ENCODE results near the gene ACOXL.

ACOXL gene

DNA sequence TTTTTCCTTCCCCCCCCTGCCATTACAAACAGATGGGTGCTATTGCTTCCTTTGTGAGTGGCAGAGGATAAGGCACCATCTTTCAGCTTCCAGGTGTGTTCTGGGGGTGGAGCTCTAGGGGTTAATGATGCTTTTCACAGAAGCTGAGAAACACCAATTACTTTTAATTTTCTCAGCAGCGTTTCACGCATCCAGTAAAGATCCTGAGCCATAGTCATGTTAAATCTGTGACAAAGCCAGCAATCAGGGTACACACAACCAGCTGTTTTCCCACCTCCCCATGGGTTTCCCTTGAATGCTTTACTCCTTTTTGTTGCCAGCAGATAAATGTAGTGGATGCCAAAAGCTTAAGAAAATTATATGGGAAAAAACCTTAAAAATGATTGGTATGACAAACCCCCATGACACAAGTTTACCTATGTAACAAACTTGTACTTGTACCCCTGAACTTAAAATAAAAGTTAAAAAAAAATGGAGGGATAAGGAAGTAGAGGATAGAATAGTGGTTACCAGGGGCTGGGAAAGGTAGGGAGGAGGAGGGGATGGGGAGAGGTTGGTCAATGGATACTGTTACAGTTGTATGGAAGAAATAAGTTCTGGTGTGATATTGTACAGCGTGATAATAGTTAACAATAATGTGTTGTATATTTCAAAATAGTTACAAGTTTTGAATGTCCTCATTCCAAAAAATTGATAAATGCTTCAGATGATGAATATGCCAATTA is 70.0 kb downstream of the ACOXL start:
- H3K9me2 ChIP-seq (replicated peaks; ENCODE audit: control insufficient read depth, low read length): no peaks in the 10 kb centered on the region
- H4K20me1 ChIP-seq (ENCODE audit: control insufficient read depth, insufficient read depth, low read depth, low read length): no peaks in the 10 kb centered on the region
- peaks cover 18% of the 10 kb centered on the region for H3K9me3 ChIP-seq (ENCODE audit: control insufficient read depth, insufficient read depth, low read length)
- peaks cover 13% of the 10 kb centered on the region for H3K27me3 ChIP-seq (ENCODE audit: control insufficient read depth, low read length)
- H3K4me1 ChIP-seq (ENCODE audit: control insufficient read depth, low read length): peaks cover 19% of the 10 kb centered on the region
- TF ChIP-seq, protein P1, sequence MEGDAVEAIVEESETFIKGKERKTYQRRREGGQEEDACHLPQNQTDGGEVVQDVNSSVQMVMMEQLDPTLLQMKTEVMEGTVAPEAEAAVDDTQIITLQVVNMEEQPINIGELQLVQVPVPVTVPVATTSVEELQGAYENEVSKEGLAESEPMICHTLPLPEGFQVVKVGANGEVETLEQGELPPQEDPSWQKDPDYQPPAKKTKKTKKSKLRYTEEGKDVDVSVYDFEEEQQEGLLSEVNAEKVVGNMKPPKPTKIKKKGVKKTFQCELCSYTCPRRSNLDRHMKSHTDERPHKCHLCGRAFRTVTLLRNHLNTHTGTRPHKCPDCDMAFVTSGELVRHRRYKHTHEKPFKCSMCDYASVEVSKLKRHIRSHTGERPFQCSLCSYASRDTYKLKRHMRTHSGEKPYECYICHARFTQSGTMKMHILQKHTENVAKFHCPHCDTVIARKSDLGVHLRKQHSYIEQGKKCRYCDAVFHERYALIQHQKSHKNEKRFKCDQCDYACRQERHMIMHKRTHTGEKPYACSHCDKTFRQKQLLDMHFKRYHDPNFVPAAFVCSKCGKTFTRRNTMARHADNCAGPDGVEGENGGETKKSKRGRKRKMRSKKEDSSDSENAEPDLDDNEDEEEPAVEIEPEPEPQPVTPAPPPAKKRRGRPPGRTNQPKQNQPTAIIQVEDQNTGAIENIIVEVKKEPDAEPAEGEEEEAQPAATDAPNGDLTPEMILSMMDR (IDR thresholded peaks at IDR 0.05; ENCODE audit: low read depth, low read length, poor library complexity, severe bottlenecking): no peak
- no peak for TF ChIP-seq EZH2phosphoT487 (IDR thresholded peaks at IDR 0.05; ENCODE audit: borderline replicate concordance, low read length)
- no peak overlapping the region for H3K4me3 ChIP-seq (ENCODE audit: low read length)
- no peaks in the 10 kb centered on the region for H3K79me2 ChIP-seq (ENCODE audit: control insufficient read depth, low read length)
- H3K4me2 ChIP-seq (ENCODE audit: low read length): no peak overlapping the region
- no peaks in the 10 kb centered on the region for H3F3A ChIP-seq (ENCODE audit: control insufficient read depth, insufficient read depth)
- H3K36me3 ChIP-seq (ENCODE audit: control insufficient read depth, low read length): no peaks in the 10 kb centered on the region
- H3K27ac ChIP-seq (ENCODE audit: low read depth, low read length): no peak overlapping the region

DNA sequence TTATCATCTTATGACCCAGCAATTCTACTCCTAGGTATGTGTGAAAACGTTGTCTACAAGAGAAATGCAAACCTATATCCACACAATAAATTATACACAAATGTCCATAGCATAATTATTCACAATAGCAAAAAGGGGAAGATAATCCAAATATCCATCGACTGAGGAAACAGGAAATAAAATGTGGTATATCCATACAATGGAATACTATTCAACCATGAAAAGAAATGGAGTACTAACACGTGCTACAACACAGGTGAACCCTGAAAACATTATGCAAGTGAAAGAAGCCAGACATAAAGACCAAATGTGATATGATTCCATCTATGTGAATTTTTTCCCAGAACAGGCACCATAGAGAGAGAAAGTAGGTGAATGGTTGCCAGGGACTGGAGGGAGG is 72.1 kb downstream of the ACOXL start:
- Histone ChIP-seq H3K79me2 (ENCODE audit: control insufficient read depth, low read length) (no peaks in the 10 kb centered on the region), H3K4me2 (ENCODE audit: low read length) (no peak overlapping the region), H3K4me1 (ENCODE audit: control insufficient read depth, low read length) (peaks cover 19% of the 10 kb centered on the region), H3K9me3 (ENCODE audit: control insufficient read depth, insufficient read depth, low read length) (peaks cover 18% of the 10 kb centered on the region), H3F3A (ENCODE audit: control insufficient read depth, insufficient read depth) (no peaks in the 10 kb centered on the region), H3K9me2 (replicated peaks; ENCODE audit: control insufficient read depth, low read length) (no peaks in the 10 kb centered on the region), H3K36me3 (ENCODE audit: control insufficient read depth, low read length) (no peaks in the 10 kb centered on the region), H3K4me3 (ENCODE audit: low read length) (no peak overlapping the region), H3K27me3 (ENCODE audit: control insufficient read depth, low read length) (peaks cover 13% of the 10 kb centered on the region), H4K20me1 (ENCODE audit: control insufficient read depth, insufficient read depth, low read depth, low read length) (no peaks in the 10 kb centered on the region), H3K27ac (ENCODE audit: low read depth, low read length) (no peak overlapping the region)
- TF ChIP-seq EZH2phosphoT487 (IDR thresholded peaks at IDR 0.05; ENCODE audit: borderline replicate concordance, low read length): no peak

GRCh38 chr2:110804915-110805314 is 72.5 kb downstream of the ACOXL start:
- Histone ChIP-seq H3K27ac (ENCODE audit: low read depth, low read length) (no peak overlapping the region), H3K36me3 (ENCODE audit: control insufficient read depth, low read length) (no peaks in the 10 kb centered on the region), H3K4me3 (ENCODE audit: low read length) (no peak overlapping the region), H3K4me2 (ENCODE audit: low read length) (no peak overlapping the region), H3K9me2 (replicated peaks; ENCODE audit: control insufficient read depth, low read length) (no peaks in the 10 kb centered on the region), H3K79me2 (ENCODE audit: control insufficient read depth, low read length) (no peaks in the 10 kb centered on the region), H3K4me1 (ENCODE audit: control insufficient read depth, low read length) (peaks cover 19% of the 10 kb centered on the region), H3K9me3 (ENCODE audit: control insufficient read depth, insufficient read depth, low read length) (peaks cover 13% of the 10 kb centered on the region), H3F3A (ENCODE audit: control insufficient read depth, insufficient read depth) (no peaks in the 10 kb centered on the region), H3K27me3 (ENCODE audit: control insufficient read depth, low read length) (peaks cover 13% of the 10 kb centered on the region), H4K20me1 (ENCODE audit: control insufficient read depth, insufficient read depth, low read depth, low read length) (no peaks in the 10 kb centered on the region)
- TF ChIP-seq, protein P1 (IDR thresholded peaks at IDR 0.05; ENCODE audit: low read depth, low read length, poor library complexity, severe bottlenecking): no peak
- TF ChIP-seq EZH2phosphoT487 (IDR thresholded peaks at IDR 0.05; ENCODE audit: borderline replicate concordance, low read length): no peak

DNA sequence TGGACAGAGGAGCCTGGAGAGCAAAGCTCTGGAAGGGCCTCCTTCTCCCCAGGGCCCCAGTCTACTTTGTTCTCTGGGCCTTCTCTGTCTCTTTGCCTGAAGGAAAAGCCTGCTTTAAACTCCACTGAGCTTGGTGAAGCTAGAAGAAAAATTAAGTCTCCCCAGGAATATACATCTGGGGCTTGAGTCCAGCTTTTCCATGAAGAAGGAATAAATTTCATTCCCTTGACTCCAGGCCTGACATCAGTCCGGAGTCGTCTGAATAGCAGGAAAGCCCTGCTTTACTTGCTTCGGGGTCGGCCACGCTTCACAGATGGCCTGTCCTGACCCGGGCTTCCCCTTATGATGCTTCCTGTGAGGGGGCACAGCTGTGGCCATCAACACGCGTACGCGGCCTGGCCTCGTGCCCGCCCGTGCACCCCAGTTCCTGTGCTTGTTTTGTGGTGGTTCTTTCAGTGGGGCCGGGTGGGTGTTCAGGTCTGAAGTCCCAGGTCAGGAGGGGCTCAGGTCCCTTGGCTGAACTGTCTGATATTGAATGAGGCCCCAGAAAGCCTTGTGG is 73.6 kb downstream of the ACOXL start:
- Histone ChIP-seq H3K9me3 (ENCODE audit: control insufficient read depth, insufficient read depth, low read length) (peaks cover 10% of the 10 kb centered on the region; the same call in 1 of the 2 replicates), H3K4me2 (ENCODE audit: low read length) (peak overlapping the region; percentile 60)

More for the DNA sequence above, 73.6 kb downstream of the ACOXL start:
- no peaks in the 10 kb centered on the region for H3K79me2 ChIP-seq (ENCODE audit: control insufficient read depth, low read length)
- no peaks in the 10 kb centered on the region for H3K9me2 ChIP-seq (replicated peaks; ENCODE audit: control insufficient read depth, low read length)
- no peaks in the 10 kb centered on the region for H3K36me3 ChIP-seq (ENCODE audit: control insufficient read depth, low read length)
- TF ChIP-seq, protein P1 (IDR thresholded peaks at IDR 0.05; ENCODE audit: low read depth, low read length, poor library complexity, severe bottlenecking): no peak
- no peak for TF ChIP-seq EZH2phosphoT487 (IDR thresholded peaks at IDR 0.05; ENCODE audit: borderline replicate concordance, low read length)
- H3K4me1 ChIP-seq (ENCODE audit: control insufficient read depth, low read length): peaks cover 19% of the 10 kb centered on the region
- H4K20me1 ChIP-seq (ENCODE audit: control insufficient read depth, insufficient read depth, low read depth, low read length): no peaks in the 10 kb centered on the region
- H3K4me3 ChIP-seq (ENCODE audit: low read length): peak overlapping the region; percentile 48
- H3F3A ChIP-seq (ENCODE audit: control insufficient read depth, insufficient read depth): no peaks in the 10 kb centered on the region
- peaks cover 13% of the 10 kb centered on the region for H3K27me3 ChIP-seq (ENCODE audit: control insufficient read depth, low read length)
- no peak overlapping the region for H3K27ac ChIP-seq (ENCODE audit: low read depth, low read length)
